Activated T-cell treated with anti-CD3 and anti-CD28 coated beads, Interleukin-2, amount 50 U/mL, for 4 hours (primary cell): ENCODE measurements around the gene IDE. TPM values are rescaled to one million over a fixed set of nuclear protein-coding genes. Genes with fewer than 3 reads are reported as not detected.
"Not testable (repeated sequence)": the region's sequence is repeated elsewhere in the genome, so short reads cannot be mapped to it uniquely, and the experiment has no call there.

ENCODE experiments used
- ATAC-seq, 2 donors: fragments of 200-7000 bp; cut with Tn5 transposase; one replicate each; pipeline ENCODE4 v1.10.0; 2021
- DNase-seq: peaks from one replicate; pipeline ENCODE4 v3.0.0-alpha.2; 2020
- H3K27me3 Mint-ChIP-seq: one replicate; pipeline ENCODE4 v1.8.0; 2021; ENCODE audit warnings: low read depth, mixed read lengths
- H3K36me3 Mint-ChIP-seq: one replicate; pipeline ENCODE4 v1.8.0; 2022; ENCODE audit warnings: mixed read lengths; ENCODE audit not compliant: insufficient read depth
- H3K4me1 Mint-ChIP-seq: one replicate; pipeline ENCODE4 v1.8.0; 2021; ENCODE audit warnings: low read depth, mixed read lengths
- H3K4me3 Mint-ChIP-seq: one replicate; pipeline ENCODE4 v1.8.0; 2021; ENCODE audit warnings: mild to moderate bottlenecking, moderate library complexity, mixed read lengths
- H3K9me3 Mint-ChIP-seq: one replicate; pipeline ENCODE4 v1.8.0; 2021; ENCODE audit warnings: mixed read lengths
- total RNA-seq, 3 donors: library from RNA; stranded (reverse); gene quantifications; one replicate each; pipeline ENCODE4 v1.2.1, GENCODE V29; 2021

The IDE gene
- total RNA-seq, 3 donors from 2014 or later: 45.7 to 48.8 (median 47.4) TPM

GRCh38 chr10:92438220-92438619 is 135.7 kb downstream of the IDE start:
- Mint-ChIP-seq H3K4me1 (no peaks in the 10 kb centered on the region), H3K27me3 (no peaks in the 10 kb centered on the region), H3K36me3 (no peaks in the 10 kb centered on the region), H3K4me3 (no peak overlapping the region), H3K9me3 (no peaks in the 10 kb centered on the region)
- no peak for ATAC-seq
- no peak for DNase-seq

GRCh38 chr10:92436611-92437010 is 137.3 kb downstream of the IDE start:
- Mint-ChIP-seq H3K4me1 (no peaks in the 10 kb centered on the region), H3K9me3 (no peaks in the 10 kb centered on the region), H3K36me3 (no peaks in the 10 kb centered on the region), H3K4me3 (no peak overlapping the region), H3K27me3 (no peaks in the 10 kb centered on the region)
- ATAC-seq (no peak), DNase-seq (no peak)

- H3K4me3 Mint-ChIP-seq, ATAC-seq, H3K4me1 Mint-ChIP-seq, H3K27me3 Mint-ChIP-seq, H3K36me3 Mint-ChIP-seq, H3K9me3 Mint-ChIP-seq, DNase-seq: not testable (repeated sequence)
Observed at GRCh38 chr10:92436065-92436464, 137.8 kb downstream of the IDE start.

- ATAC-seq (no peak), DNase-seq (no peak)
- Mint-ChIP-seq H3K4me3 (no peak overlapping the region), H3K4me1 (no peaks in the 10 kb centered on the region), H3K9me3 (no peaks in the 10 kb centered on the region), H3K36me3 (no peaks in the 10 kb centered on the region), H3K27me3 (no peaks in the 10 kb centered on the region)
Observed at GRCh38 chr10:92434385-92434784, 139.5 kb downstream of the IDE start.

- H3K27me3 Mint-ChIP-seq: no peaks in the 10 kb centered on the region
- DNase-seq (no peak), ATAC-seq (no peak)
- no peak overlapping the region for H3K4me3 Mint-ChIP-seq
- no peaks in the 10 kb centered on the region for H3K9me3 Mint-ChIP-seq
- H3K4me1 Mint-ChIP-seq: no peaks in the 10 kb centered on the region
- H3K36me3 Mint-ChIP-seq: no peaks in the 10 kb centered on the region
Observed at GRCh38 chr10:92432596-92432995, 141.3 kb downstream of the IDE start.

- DNase-seq (no peak), ATAC-seq (no peak)
- Mint-ChIP-seq H3K9me3 (no peaks in the 10 kb centered on the region), H3K4me1 (no peaks in the 10 kb centered on the region), H3K36me3 (no peaks in the 10 kb centered on the region), H3K4me3 (no peak overlapping the region), H3K27me3 (no peaks in the 10 kb centered on the region)
Observed at GRCh38 chr10:92430103-92430502, 143.8 kb downstream of the IDE start.

- Mint-ChIP-seq H3K9me3 (no peaks in the 10 kb centered on the region), H3K4me3 (no peak overlapping the region), H3K4me1 (peaks cover 4% of the 10 kb centered on the region), H3K36me3 (peaks cover 1% of the 10 kb centered on the region), H3K27me3 (peaks cover 36% of the 10 kb centered on the region)
- no peak for ATAC-seq
- DNase-seq: no peak
Observed at GRCh38 chr10:92421550-92421949, 152.3 kb downstream of the IDE start.

- Mint-ChIP-seq H3K4me3 (peak overlapping the region; percentile 29), H3K36me3 (peaks cover 1% of the 10 kb centered on the region), H3K9me3 (peaks cover 5% of the 10 kb centered on the region), H3K4me1 (peaks cover 4% of the 10 kb centered on the region), H3K27me3 (peaks cover 40% of the 10 kb centered on the region)
- DNase-seq: no peak
- ATAC-seq: no peak
Observed at GRCh38 chr10:92420546-92421275, 153.2 kb downstream of the IDE start.

- Mint-ChIP-seq H3K9me3 (peaks cover 5% of the 10 kb centered on the region), H3K4me3 (peak overlapping the region; percentile 29), H3K36me3 (peaks cover 1% of the 10 kb centered on the region), H3K4me1 (peaks cover 4% of the 10 kb centered on the region), H3K27me3 (peaks cover 40% of the 10 kb centered on the region)
- DNase-seq (no peak), ATAC-seq (no peak)
Observed at GRCh38 chr10:92419740-92420545, 153.9 kb downstream of the IDE start.

- peaks cover 40% of the 10 kb centered on the region for H3K27me3 Mint-ChIP-seq
- H3K9me3 Mint-ChIP-seq: peaks cover 5% of the 10 kb centered on the region
- peaks cover 1% of the 10 kb centered on the region for H3K36me3 Mint-ChIP-seq
- ATAC-seq: no peak
- no peak for DNase-seq
- peaks cover 4% of the 10 kb centered on the region for H3K4me1 Mint-ChIP-seq
- no peak overlapping the region for H3K4me3 Mint-ChIP-seq
Observed at GRCh38 chr10:92418891-92419290, 155.0 kb downstream of the IDE start.

GRCh38 chr10:92418221-92418620 is 155.7 kb downstream of the IDE start:
- ATAC-seq: no peak
- DNase-seq: no peak
- peaks cover 1% of the 10 kb centered on the region for H3K36me3 Mint-ChIP-seq
- peaks cover 5% of the 10 kb centered on the region for H3K9me3 Mint-ChIP-seq
- H3K4me3 Mint-ChIP-seq: no peak overlapping the region
- peaks cover 4% of the 10 kb centered on the region for H3K4me1 Mint-ChIP-seq
- H3K27me3 Mint-ChIP-seq: peaks cover 40% of the 10 kb centered on the region

GRCh38 chr10:92413519-92413918 is 160.4 kb downstream of the IDE start:
- no peaks in the 10 kb centered on the region for H3K4me1 Mint-ChIP-seq
- H3K36me3 Mint-ChIP-seq: no peaks in the 10 kb centered on the region
- H3K27me3 Mint-ChIP-seq: peaks cover 16% of the 10 kb centered on the region
- H3K4me3 Mint-ChIP-seq: no peak overlapping the region
- no peak for ATAC-seq
- H3K9me3 Mint-ChIP-seq: peaks cover 5% of the 10 kb centered on the region
- DNase-seq: no peak

- ATAC-seq (no peak), DNase-seq (no peak)
- H3K27me3 Mint-ChIP-seq: peaks cover 14% of the 10 kb centered on the region
- H3K36me3 Mint-ChIP-seq: no peaks in the 10 kb centered on the region
- no peaks in the 10 kb centered on the region for H3K4me1 Mint-ChIP-seq
- H3K9me3 Mint-ChIP-seq: peaks cover 5% of the 10 kb centered on the region
- H3K4me3 Mint-ChIP-seq: no peak overlapping the region
Observed at GRCh38 chr10:92413011-92413410, 160.9 kb downstream of the IDE start.

GRCh38 chr10:92411406-92411805 is 162.5 kb downstream of the IDE start:
- Mint-ChIP-seq H3K9me3 (peaks cover 4% of the 10 kb centered on the region), H3K27me3 (peaks cover 11% of the 10 kb centered on the region)

GRCh38 chr10:92410501-92410900 is 163.4 kb downstream of the IDE start:
- ATAC-seq: no peak
- no peaks in the 10 kb centered on the region for H3K9me3 Mint-ChIP-seq
- no peaks in the 10 kb centered on the region for H3K36me3 Mint-ChIP-seq
- peaks cover 10% of the 10 kb centered on the region for H3K27me3 Mint-ChIP-seq
- H3K4me3 Mint-ChIP-seq: no peak overlapping the region
- H3K4me1 Mint-ChIP-seq: no peaks in the 10 kb centered on the region
- no peak for DNase-seq

More at GRCh38 chr10:92411406-92411805, 162.5 kb downstream of the IDE start:
- H3K4me3 Mint-ChIP-seq: no peak overlapping the region
- H3K36me3 Mint-ChIP-seq: no peaks in the 10 kb centered on the region
- H3K4me1 Mint-ChIP-seq: no peaks in the 10 kb centered on the region
- ATAC-seq (no peak), DNase-seq (no peak)
